Measurements from ENCODE around the gene SLC46A1.

Gene SLC46A1

DNA sequence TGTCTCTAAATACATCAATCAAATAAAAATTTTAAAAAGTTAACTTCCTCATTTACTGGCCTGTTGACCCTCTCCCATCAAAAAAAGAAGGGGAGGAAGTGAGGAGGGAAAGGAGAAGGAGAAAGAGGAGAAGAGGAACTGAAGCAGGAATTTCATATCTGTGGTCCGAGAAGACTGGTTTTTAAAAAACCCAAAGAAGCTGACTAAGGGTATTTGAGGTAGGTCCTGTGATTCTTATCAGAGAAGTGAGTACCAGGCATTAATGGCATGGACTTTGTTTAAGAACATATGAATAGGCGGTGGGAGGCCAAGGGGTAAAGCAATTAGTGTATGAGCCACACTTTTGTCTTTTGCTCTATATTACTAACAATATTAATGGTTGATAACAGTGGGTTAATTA, 2.0 kb downstream of the SLC46A1 start:
- no peak overlapping the region for H3K4me3 ChIP-seq (replicated peaks; ENCODE audit: low read depth, low read length)
- TF ChIP-seq CTCF (IDR thresholded peaks at IDR 0.05; ENCODE audit: low read length, missing control alignments): no peak
- no peak for DNase-seq (ENCODE audit: low read depth)

- TF ChIP-seq CTCF (IDR thresholded peaks at IDR 0.05; ENCODE audit: low read length, missing control alignments): no peak
- H3K4me3 ChIP-seq (replicated peaks; ENCODE audit: low read depth, low read length): no peak overlapping the region
- no peak for DNase-seq (ENCODE audit: low read depth)
Measured at GRCh38 chr17:28402844-28403243, 3.2 kb downstream of the SLC46A1 start.

- DNase-seq (ENCODE audit: low read depth): no peak
- no peak overlapping the region for H3K4me3 ChIP-seq (replicated peaks; ENCODE audit: low read depth, low read length)
- no peak for TF ChIP-seq CTCF (IDR thresholded peaks at IDR 0.05; ENCODE audit: low read length, missing control alignments)
Measured at GRCh38 chr17:28402224-28402630, 3.8 kb downstream of the SLC46A1 start.

DNA sequence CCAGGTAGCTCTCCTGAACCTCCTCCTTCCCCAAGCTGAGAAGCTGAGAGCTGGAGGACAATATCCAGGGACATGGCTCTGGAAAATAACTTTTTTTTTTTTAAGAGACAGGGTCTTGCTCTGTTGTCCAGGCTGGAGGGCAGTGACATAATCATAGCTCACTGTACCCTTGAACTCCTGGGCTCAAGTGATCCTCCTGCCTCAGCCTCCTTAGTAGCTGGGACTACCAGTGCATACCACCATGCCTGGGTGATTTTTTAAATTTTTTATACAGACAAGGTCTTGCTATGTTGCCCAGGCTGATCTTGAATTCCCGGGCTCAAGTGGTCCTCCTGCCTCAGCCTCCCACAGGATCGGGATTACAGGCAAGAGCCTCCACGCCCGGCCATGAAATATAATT, 6.2 kb downstream of the SLC46A1 start:
- no peak for TF ChIP-seq CTCF (IDR thresholded peaks at IDR 0.05; ENCODE audit: low read length, missing control alignments)
- no peak overlapping the region for H3K4me3 ChIP-seq (replicated peaks; ENCODE audit: low read depth, low read length)
- DNase-seq (ENCODE audit: low read depth): no peak

- DNase-seq (ENCODE audit: low read depth): no peak
- no peak for TF ChIP-seq CTCF (IDR thresholded peaks at IDR 0.05; ENCODE audit: low read length, missing control alignments)
- no peak overlapping the region for H3K4me3 ChIP-seq (replicated peaks; ENCODE audit: low read depth, low read length)
Measured at GRCh38 chr17:28398280-28398981, 7.6 kb downstream of the SLC46A1 start.

- H3K4me3 ChIP-seq (replicated peaks; ENCODE audit: low read depth, low read length): no peak overlapping the region
- no peak for TF ChIP-seq CTCF (IDR thresholded peaks at IDR 0.05; ENCODE audit: low read length, missing control alignments)
- no peak for DNase-seq (ENCODE audit: low read depth)
Measured at GRCh38 chr17:28397687-28398279, 8.2 kb downstream of the SLC46A1 start.

DNA sequence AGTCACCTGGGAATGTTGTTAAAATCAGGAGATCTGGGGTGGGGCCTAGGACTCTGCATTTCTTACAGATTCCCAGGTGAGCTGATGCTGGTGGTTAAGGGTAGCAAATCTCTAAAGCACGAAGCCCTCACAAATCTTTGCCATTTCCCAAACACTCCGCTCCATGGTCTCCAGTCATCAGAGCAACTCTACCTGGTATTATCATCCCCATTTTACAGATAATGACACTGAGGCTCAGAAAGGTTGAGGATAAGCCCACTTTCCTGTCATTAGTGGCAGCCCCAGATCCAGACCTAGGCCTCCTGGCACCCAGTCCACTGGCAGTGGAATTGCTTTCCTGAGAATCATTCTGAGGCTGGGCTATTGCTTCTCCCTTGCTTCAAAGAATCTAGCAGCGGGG, 8.7 kb downstream of the SLC46A1 start:
- DNase-seq (ENCODE audit: low read depth): no peak
- TF ChIP-seq CTCF (IDR thresholded peaks at IDR 0.05; ENCODE audit: low read length, missing control alignments): no peak
- no peak overlapping the region for H3K4me3 ChIP-seq (replicated peaks; ENCODE audit: low read depth, low read length)

Data from fibroblast of pulmonary artery (primary cell).